IMR-90 (cell line): ENCODE measurements around the gene RRAGC. TPM values are rescaled to one million over a fixed set of nuclear protein-coding genes. Genes with fewer than 3 reads are reported as not detected.

Source experiments
- ATAC-seq: fragments of 200-7000 bp; cut with Tn5 transposase; 2 replicates; pipeline ENCODE4 v1.9.1; 2020; ENCODE audit warnings: low read depth, mild to moderate bottlenecking, moderate library complexity
- BruUV-seq: library from RNA; stranded (reverse); fragments of 400-500 nt; replicated peaks from 2 replicates; lab custom pipeline; 2021; lab: Mats Ljungman, UMichigan
- CTCF ChIA-PET: fragments of 300-600 bp; formaldehyde crosslinking; extraction: SDS; loops from one replicate; lab custom pipeline; 2021; ENCODE audit warnings: antibody characterized with exemption; lab: Yijun Ruan, JAX
- POLR2A ChIA-PET: fragments of 300-600 bp; sonication (Branson Sonifier 250); formaldehyde crosslinking; loops from one replicate; lab custom pipeline; 2022; ENCODE audit warnings: antibody characterized with exemption; ENCODE audit not compliant: unreplicated experiment; lab: Charles Lee
- DNase-seq: peaks from one replicate; pipeline ENCODE4 v3.0.0; 2013
- H2AFZ ChIP-seq: replicated peaks from 2 replicates; pipeline ENCODE3; 2013; ENCODE audit warnings: low read length, mild to moderate bottlenecking; ENCODE audit not compliant: poor library complexity
- H2AK5ac ChIP-seq: 2 replicates; pipeline ENCODE4 v1.6.1; 2013; ENCODE audit warnings: low read depth, low read length, inconsistent platforms
- H2AK9ac ChIP-seq: replicated peaks from 2 replicates; pipeline ENCODE3; 2013; ENCODE audit warnings: mild to moderate bottlenecking, low read depth, low read length, moderate library complexity; ENCODE audit not compliant: poor library complexity
- H2BK120ac ChIP-seq: 2 replicates; pipeline ENCODE4 v1.6.1; 2013; ENCODE audit warnings: low read depth, low read length, inconsistent platforms
- H2BK15ac ChIP-seq: 3 replicates; pipeline ENCODE4 v1.6.1; 2013; ENCODE audit warnings: low read depth, low read length, inconsistent platforms
- H2BK20ac ChIP-seq: 2 replicates; pipeline ENCODE4 v1.6.1; 2013; ENCODE audit warnings: low read depth, mild to moderate bottlenecking, inconsistent platforms, low read length, moderate library complexity
- H2BK5ac ChIP-seq: 2 replicates; pipeline ENCODE4 v1.6.1; 2013; ENCODE audit warnings: mild to moderate bottlenecking, low read depth, low read length, inconsistent platforms; ENCODE audit not compliant: poor library complexity, severe bottlenecking
- H3K14ac ChIP-seq: replicated peaks from 2 replicates; pipeline ENCODE4 v1.6.1; 2013; ENCODE audit warnings: low read depth, low read length, inconsistent platforms
- H3K18ac ChIP-seq: 2 replicates; pipeline ENCODE4 v1.6.1; 2013; ENCODE audit warnings: low read depth, low read length, control low read depth
- H3K23ac ChIP-seq: 2 replicates; pipeline ENCODE4 v1.6.1; 2013; ENCODE audit warnings: low read depth, low read length, inconsistent platforms
- H3K27ac ChIP-seq: 2 replicates; pipeline ENCODE4 v1.5.1; 2013; ENCODE audit warnings: mild to moderate bottlenecking, control low read depth, low read length; ENCODE audit not compliant: insufficient read depth
- H3K27me3 ChIP-seq: 2 replicates; pipeline ENCODE4 v1.6.1; 2013; ENCODE audit warnings: low read length; ENCODE audit not compliant: control insufficient read depth, insufficient read depth
- H3K36me3 ChIP-seq: 2 replicates; pipeline ENCODE4 v1.6.1; 2013; ENCODE audit warnings: low read length, mixed read lengths; ENCODE audit not compliant: control insufficient read depth, insufficient read depth
- H3K4ac ChIP-seq: 2 replicates; pipeline ENCODE4 v1.6.1; 2013; ENCODE audit warnings: low read depth, low read length, inconsistent platforms
- H3K4me1 ChIP-seq: 2 replicates; pipeline ENCODE4 v1.6.1; 2013; ENCODE audit warnings: low read length, mixed read lengths; ENCODE audit not compliant: control insufficient read depth, insufficient read depth
- H3K4me2 ChIP-seq: 2 replicates; pipeline ENCODE4 v1.6.1; 2013; ENCODE audit warnings: low read depth, mild to moderate bottlenecking, control low read depth, low read length, moderate library complexity
- H3K4me3 ChIP-seq: 2 replicates; pipeline ENCODE4 v1.5.1; 2013; ENCODE audit warnings: low read depth, mild to moderate bottlenecking, control low read depth, low read length, moderate library complexity; ENCODE audit not compliant: insufficient read depth
- H3K56ac ChIP-seq: 2 replicates; pipeline ENCODE4 v1.6.1; 2013; ENCODE audit warnings: low read length, inconsistent platforms; ENCODE audit not compliant: insufficient read depth; ENCODE audit errors: extremely low read depth
- H3K79me1 ChIP-seq, 2 experiments: 2 replicates each; pipeline ENCODE4 v1.6.1; 2013; ENCODE audit warnings: low read length in 2 of 2, inconsistent platforms in 1 of 2, low read depth in 1 of 2
- H3K9ac ChIP-seq: 2 replicates; pipeline ENCODE4 v1.6.1; 2013; ENCODE audit warnings: low read depth, low read length, control low read depth
- H3K9me1 ChIP-seq: 2 replicates; pipeline ENCODE4 v1.6.1; 2013; ENCODE audit warnings: low read length, inconsistent platforms; ENCODE audit not compliant: insufficient read depth
- H3K9me3 ChIP-seq: 2 replicates; pipeline ENCODE4 v1.6.1; 2013; ENCODE audit warnings: low read length; ENCODE audit not compliant: control insufficient read depth, insufficient read depth
- H4K20me1 ChIP-seq: 2 replicates; pipeline ENCODE4 v1.6.1; 2013; ENCODE audit warnings: low read length, inconsistent platforms; ENCODE audit not compliant: insufficient read depth
- H4K5ac ChIP-seq: 2 replicates; pipeline ENCODE4 v1.6.1; 2013; ENCODE audit warnings: mild to moderate bottlenecking, low read depth, low read length, control low read depth
- H4K8ac ChIP-seq, 2 experiments: 2 replicates each; pipeline ENCODE4 v1.6.1; 2013; ENCODE audit warnings: low read depth in 2 of 2, low read length in 2 of 2, control low read depth in 1 of 2, inconsistent platforms in 1 of 2
- H4K91ac ChIP-seq: 2 replicates; pipeline ENCODE4 v1.6.1; 2013; ENCODE audit warnings: low read depth, low read length, inconsistent platforms; ENCODE audit not compliant: insufficient read depth
- CTCF ChIP-seq: conservative IDR thresholded peaks from 2 replicates; pipeline ENCODE4 v1.5.1; 2012; ENCODE audit warnings: mild to moderate bottlenecking, low read depth, low read length, improper control_type of control experiment
- ELK1 ChIP-seq: fragments of 150-350 bp; IDR thresholded peaks from 2 replicates; pipeline ENCODE4 v1.6.1; 2016; ENCODE audit warnings: low read depth, mild to moderate bottlenecking, low read length, moderate library complexity, borderline replicate concordance
- MAZ ChIP-seq: IDR thresholded peaks from 2 replicates; pipeline ENCODE4 v1.6.1; 2012; ENCODE audit warnings: low read depth, mild to moderate bottlenecking, low read length, improper control_type of control experiment, moderate library complexity, borderline replicate concordance
- RCOR1 ChIP-seq: IDR thresholded peaks from 2 replicates; pipeline ENCODE4 v1.6.1; 2012; ENCODE audit warnings: mild to moderate bottlenecking, low read length, improper control_type of control experiment; ENCODE audit not compliant: insufficient replicate concordance
- dilution Hi-C: fragments of 300-500 bp; cut with HindIII; formaldehyde crosslinking; loops from one replicate; pipeline ENCODE4 v1.14.3; 2018; ENCODE audit warnings: low sequenced_read_pairs; ENCODE audit not compliant: unreplicated experiment
- in situ Hi-C: fragments of 300-500 bp; cut with MboI; formaldehyde crosslinking; loops from 3 replicates; pipeline ENCODE4 v1.14.3; 2019; ENCODE audit warnings: low sequenced_read_pairs, inconsistent platforms, mixed read lengths
- intact Hi-C: fragments of 100-400 bp; cut with micrococcal nuclease; formaldehyde crosslinking; loops from 2 replicates; pipeline ENCODE4 v1.10.0; 2022
- polyA plus RNA-seq, 3 experiments: library from polyadenylated mRNA; depleted of rRNA; stranded (reverse); fragments of >200 nt; gene quantifications; 2 replicates each; pipeline ENCODE4 v1.2.3, GENCODE V29; 2012; ENCODE audit warnings: low replicate concordance in 1 of 3
- total RNA-seq: library from RNA; depleted of rRNA; stranded (reverse); fragments of >200 nt; gene quantifications from 2 replicates; pipeline ENCODE4 v1.2.3, GENCODE V29; 2012

Gene RRAGC
- total and polyA plus RNA-seq, 2 of the 4 experiments (the other 2 are of a cell fraction): 7.2 to 12.2 TPM

GRCh38 chr1:38826886-38827285 lies 32.7 kb downstream of the RRAGC start:
- Histone ChIP-seq H2AK9ac (no peak overlapping the region), H3K9me1 (no peaks in the 10 kb centered on the region), H3K27me3 (peaks cover 53% of the 10 kb centered on the region), H3K79me1 (no peaks in the 10 kb centered on the region), H3K9ac (no peak overlapping the region), H3K9me3 (no peaks in the 10 kb centered on the region), H3K4me1 (peaks cover 4% of the 10 kb centered on the region; the same call in 1 of the 2 replicates), H3K23ac (no peak overlapping the region), H3K27ac (no peak overlapping the region), H3K4me2 (no peak overlapping the region), H2BK120ac (no peak overlapping the region), H3K4me3 (no peak overlapping the region), H4K91ac (no peak overlapping the region), H3K56ac (no peak overlapping the region), H2AK5ac (no peak overlapping the region), H4K5ac (no peak overlapping the region), H4K20me1 (no peaks in the 10 kb centered on the region), H2BK20ac (no peak overlapping the region), H3K4ac (no peak overlapping the region), H3K36me3 (no peaks in the 10 kb centered on the region), H4K8ac (no peak overlapping the region), H2BK5ac (no peak overlapping the region), H2AFZ (no peak overlapping the region), H3K14ac (no peak overlapping the region), H3K18ac (no peak overlapping the region), H2BK15ac (no peak overlapping the region)
- ChIA-PET POLR2A (no interaction called here), CTCF (interaction anchor here (1.3 kb wide), 1 partner anchor 8 kb away, joined by 5 read pairs; no protein-coding TSS in a partner anchor)
- intact Hi-C loops: no loop called here
- DNase-seq (no peak), ATAC-seq (no peak)
- BruUV-seq: no TSS peak
- dilution Hi-C loops: no loop called here
- in situ Hi-C loops: no loop called here
- TF ChIP-seq ELK1 (no peak), CTCF (no peak), MAZ (no peak), RCOR1 (no peak)
